HG02623 (cell line): ENCODE measurements around the gene NTNG1.

Experiments
- ATAC-seq: cut with Tn5 transposase; IDR thresholded peaks from one replicate; pipeline ENCODE4 v1.9.1; 2021; ENCODE audit warnings: moderate library complexity; ENCODE audit not compliant: unreplicated experiment

The NTNG1 gene

DNA sequence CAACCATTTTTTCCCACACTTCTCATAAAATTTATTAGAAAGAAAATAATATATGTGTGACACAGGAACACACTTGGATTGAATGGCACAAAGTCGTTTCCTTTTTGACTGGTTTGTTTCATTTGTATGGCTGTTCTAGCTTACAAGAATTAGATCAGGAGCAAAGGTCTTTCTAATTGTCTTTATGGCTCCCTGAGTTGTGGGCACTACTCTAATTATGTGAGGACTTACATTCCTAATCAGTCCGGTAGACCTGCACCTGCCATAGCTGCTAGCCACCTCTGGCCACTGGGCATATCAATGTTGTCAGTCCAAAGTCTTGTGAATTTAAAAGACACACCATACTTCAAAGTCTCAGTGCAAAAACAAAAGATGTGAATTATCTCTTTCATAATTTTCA lies 346.7 kb downstream of the NTNG1 start:
- no peak for ATAC-seq

DNA sequence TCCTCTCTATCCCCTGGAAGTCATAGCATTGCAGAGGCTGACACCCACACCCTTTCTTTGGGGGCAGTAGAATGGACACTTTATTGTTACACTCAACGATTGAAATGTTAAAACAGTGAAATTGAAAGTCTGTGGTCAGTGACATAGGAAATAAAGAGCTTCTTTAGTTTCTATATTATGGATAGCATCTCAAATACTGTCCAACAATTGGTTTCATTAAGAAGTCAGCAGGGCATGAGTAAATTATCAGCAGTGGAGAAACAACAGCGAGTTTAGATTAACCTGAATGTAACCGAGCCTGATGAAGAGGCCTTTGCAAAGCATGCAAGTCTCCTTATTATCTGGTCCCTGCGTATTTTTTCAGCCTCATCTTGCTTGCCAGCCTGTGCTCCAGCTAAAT lies 350.7 kb downstream of the NTNG1 start:
- ATAC-seq = no peak

DNA sequence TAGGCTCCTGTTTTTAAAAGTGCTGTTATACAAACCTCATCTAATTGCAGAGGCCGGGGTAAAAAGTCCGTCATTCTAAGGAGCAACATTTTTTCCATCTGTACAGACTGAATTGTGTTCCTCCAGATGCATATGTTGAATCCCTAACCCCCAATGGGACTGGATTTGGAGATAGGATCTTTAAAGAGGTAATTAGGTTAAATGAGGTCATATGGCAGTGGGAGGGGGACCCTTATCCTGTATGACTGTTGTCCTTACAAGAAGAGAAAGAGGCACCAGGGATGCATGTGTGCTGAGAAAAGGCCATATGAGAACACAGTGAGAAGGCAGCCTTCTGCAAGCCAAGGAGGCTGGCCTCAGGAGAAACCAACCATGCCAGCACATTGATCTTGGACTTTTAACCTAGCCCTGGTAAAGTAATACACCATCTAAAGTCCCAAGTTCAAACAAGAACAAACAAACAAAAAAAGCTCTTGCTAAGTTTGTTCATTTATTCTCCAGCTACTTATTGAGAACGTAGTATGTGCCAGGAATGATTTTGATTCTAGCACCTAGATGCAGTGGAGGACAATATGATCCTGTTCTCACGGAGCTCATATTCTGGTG lies 352.4 kb downstream of the NTNG1 start:
- ATAC-seq = no peak

DNA sequence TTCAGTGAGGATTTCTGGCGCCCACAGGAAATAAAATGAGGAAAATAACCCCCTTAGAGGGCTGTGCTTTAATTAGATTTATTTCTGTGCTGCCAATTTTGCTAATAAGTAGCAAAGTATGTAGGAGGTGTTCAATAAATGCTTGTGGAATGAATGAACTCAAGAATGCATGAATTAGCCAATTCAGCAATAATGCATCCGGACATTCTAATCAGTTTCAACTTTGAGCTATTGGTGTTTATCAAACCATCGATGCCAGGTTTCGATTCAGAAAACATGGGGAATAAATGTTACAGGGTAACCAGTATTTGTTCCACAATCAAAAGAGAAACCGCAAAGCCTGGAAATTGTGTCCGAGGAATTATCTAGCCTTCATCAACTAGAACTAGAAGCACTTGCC lies 353.2 kb downstream of the NTNG1 start:
- no peak for ATAC-seq

DNA sequence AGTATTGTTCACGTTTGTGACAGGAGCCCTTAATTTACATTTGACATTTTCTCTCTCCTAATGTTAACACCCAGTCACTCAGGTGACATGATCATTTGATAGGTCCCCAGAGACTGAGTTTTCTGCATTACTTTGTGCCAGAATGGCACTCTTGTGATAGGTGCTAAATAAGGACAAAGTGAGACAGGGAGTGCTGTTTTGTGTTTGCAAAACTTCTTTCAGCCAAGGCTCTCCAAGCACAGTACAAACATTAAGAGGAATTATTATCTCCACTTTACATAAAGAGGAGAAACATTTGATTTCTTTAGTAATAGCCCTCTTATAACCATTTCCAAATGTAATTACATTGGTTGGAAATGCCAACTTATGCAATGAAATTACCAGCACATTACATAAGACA lies 355.2 kb downstream of the NTNG1 start:
- no peak for ATAC-seq

DNA sequence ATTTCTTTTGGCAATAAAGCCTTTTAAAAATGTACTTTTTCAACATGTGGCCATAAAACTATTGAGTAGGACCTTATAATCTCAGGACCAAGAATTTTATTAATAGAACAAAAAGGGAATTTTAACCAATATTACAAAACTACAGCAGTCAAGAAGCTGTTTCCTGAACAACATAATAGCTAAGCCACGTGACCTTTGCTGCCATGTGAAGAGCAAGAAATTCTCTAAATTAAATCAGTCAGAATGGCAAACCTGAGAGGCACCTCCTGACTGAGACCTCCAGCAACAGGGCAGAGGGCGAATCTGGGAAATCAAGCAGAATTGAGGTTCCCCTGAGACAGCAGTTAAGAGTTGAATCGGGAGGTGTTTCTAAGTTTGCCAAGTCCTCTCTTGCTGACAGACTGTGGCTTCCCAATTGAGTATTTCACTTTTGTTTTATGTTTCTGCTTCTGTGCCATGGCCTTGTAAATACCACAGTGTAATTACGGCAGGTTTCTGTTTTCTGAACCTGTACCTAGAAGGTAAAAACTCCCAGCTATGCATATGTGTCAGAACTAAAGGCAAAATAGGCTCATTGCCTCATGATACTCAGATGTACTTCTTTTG lies 358.4 kb downstream of the NTNG1 start:
- ATAC-seq = peak; percentile 98

DNA sequence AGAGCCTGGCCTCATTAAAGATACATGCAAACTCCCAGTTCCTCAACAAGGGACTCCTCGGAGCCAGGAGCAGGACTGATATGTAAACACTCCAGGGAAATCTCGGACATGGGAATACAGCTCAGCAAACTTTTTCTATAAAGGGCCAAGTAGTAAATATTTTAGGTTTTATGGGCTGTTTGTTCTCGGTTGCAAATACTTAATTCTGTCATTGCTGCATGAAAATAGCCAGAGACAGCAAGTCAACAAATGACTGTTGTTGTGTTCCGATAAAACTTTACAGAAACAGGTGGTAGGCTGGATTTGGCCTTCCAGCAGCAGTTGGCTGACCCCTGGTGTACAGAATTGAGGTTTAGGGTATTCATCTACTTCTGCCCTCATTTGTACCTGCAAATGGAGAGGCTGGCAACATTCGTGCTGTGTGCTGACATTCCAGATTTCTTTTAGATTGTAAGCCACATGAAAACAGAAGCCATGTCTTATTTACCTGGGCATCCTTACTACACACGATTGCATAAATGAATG lies 360.3 kb downstream of the NTNG1 start:
- ATAC-seq = no peak

DNA sequence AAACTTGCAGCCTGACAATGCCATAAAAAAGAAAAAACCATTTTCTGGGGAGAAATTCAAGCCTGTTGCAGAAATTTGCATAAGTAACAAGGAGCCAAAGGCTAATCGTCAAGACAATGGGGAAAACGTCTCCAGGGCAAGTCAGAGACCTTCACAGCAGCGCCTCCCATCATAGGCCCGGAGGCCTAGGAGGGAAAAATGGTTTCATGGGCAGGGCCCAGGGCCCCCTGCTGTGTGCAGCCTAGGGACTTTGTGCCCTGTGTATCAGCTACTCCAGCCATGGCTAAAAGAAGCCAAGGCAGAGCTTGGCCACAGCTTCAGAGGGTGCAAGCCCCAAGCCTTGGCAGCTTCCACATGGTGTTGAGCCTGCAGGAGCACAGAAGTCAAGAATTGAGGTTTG lies 369.5 kb downstream of the NTNG1 start:
- ATAC-seq = no peak

DNA sequence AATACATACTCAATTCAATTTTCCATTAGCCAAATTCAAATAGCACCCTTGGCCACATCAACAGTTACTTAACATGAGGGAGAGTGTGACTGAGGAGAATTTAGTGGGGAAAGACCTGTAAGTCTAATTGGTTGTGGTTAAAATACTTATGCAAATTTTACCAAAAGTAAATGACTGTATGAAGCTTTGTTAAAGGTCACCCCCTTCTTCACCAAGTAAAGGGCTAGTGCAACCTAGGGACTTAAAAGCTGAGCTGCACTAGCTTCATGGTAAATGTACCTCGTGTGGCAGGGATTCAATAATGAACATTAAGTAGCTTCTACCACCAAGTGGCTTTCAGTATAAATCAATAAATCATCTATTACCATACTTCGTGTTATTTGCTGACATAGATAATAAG lies 372.0 kb downstream of the NTNG1 start:
- ATAC-seq = no peak

DNA sequence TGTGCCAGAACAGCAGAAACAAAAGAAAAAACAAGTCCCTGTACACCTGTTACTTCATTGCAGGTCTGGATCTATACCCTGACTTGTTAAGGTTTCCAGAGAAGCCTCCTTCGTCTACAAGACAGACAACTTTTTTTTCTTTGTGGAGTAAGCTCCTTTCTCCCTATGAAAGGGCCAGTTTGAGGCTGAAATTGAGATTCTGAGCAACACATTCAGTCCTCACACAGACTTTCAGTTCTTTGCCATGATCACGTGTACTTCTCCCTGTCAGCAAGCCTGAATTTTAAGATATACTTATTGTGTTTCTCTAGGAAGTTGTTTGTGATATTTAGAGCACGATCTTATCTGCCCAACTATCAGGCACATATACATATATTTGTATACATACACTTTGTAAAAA lies 374.0 kb downstream of the NTNG1 start:
- no peak for ATAC-seq

DNA sequence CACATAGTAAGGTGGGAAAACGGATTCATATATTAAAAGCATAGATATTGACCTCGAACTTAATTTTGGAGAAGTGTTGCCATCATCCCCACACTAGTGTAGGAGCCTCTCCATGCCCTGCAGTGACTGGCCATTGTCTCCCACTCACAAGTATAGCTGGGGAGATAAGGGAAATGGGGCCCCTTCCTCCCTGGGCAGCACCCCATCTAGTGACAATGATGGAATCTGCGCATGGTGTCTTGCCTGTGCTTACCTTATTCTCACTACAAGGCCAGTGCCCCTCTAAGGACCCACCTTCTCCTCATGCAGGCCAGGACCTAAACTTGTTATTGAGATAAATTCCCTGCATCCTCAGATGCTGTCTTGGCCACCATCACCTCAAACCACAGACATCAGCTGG lies 374.9 kb downstream of the NTNG1 start:
- no peak for ATAC-seq

DNA sequence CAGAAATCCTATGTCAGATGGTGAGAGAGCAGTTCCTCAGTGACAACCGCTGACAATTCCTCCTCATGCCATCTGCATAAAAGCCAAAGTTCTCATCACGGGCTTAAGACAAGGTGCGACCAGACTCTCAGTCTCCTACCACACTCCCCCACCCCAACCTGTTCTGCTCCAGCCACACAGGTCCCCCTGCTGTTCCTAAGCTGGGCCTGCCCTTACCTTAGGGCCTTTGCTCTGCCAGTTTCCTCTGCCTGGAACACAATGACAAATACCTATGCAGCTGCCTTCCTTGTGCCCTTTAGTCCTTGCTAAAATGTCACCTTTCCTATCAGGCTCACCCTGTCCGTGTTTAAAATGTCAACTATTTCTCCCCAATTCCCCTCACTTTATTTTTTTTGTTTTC lies 382.2 kb downstream of the NTNG1 start:
- no peak for ATAC-seq

DNA sequence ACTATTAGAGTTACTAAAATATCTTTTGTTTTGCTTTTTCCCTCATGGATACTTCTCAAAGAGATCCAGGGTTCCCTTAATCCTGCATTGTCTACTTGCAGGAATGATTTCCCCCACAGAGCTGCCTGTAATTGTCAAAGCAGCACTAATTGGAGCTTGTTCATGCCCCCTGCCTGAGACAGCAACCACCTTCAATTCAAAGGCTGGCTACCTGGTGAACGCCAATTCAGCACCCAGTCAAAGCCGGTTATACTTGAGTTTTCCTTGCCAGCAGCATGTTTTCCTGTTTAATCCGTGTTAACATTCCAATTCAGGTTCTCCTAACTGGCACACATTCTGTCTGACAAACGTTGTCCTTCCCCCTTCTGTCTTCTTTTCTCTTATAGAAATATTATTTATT lies 382.9 kb downstream of the NTNG1 start:
- ATAC-seq = no peak

DNA sequence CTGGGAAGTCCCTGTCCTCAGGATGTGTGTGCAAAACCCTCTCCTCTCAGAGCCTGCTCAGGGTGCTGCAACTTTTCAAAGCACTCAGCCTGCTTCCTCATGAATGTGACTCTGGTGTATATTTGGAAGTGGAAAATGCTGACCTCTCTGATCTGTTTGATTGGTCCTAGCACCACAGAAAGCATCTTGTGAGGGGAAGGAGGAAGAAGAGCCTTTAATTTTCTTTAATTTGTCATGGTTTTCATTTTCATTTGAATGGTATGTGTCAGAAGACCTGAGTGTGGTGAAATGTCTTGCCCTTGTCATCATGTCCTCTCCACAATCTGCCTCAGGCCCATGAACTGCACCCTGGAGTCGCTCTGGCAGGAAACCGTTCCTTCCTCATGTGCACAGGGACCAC lies 383.5 kb downstream of the NTNG1 start:
- ATAC-seq = no peak

DNA sequence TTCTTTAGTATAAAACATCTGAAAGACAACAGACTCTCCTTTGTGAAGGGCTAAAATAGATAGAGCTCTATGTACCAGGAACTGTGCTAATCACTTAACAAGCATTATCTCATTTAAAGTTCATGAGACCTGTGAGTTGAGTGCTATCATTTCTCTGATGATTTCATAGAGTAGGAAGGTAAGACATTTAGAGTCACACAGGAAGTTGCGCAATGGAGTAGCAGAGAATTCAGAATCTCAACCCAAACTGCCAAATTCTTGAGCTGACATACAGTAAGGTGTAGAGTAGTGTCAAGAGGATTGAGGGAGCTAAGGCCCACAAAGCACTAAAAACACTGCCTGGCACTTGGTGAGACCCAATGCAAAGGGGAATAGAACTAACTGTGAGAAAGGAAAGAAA lies 384.3 kb downstream of the NTNG1 start:
- no peak for ATAC-seq

DNA sequence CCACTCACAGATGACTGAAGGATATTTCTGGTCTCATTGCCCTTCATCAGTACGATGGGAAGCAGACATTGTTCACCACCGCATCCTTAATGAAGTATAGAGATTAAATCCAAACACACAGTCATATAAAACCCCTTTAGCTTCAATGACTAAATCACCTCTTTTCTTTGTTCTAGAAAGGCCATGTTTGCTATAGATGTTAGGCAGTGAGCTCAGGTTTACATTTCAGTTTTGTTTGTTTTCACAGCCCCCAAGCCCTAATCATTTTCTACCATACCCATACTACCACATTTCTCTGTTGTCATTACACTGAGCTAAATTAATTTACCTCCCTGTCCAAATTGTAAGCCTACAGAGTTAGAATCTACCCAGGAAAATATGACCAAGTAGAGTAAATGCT lies 385.1 kb downstream of the NTNG1 start:
- ATAC-seq = no peak

DNA sequence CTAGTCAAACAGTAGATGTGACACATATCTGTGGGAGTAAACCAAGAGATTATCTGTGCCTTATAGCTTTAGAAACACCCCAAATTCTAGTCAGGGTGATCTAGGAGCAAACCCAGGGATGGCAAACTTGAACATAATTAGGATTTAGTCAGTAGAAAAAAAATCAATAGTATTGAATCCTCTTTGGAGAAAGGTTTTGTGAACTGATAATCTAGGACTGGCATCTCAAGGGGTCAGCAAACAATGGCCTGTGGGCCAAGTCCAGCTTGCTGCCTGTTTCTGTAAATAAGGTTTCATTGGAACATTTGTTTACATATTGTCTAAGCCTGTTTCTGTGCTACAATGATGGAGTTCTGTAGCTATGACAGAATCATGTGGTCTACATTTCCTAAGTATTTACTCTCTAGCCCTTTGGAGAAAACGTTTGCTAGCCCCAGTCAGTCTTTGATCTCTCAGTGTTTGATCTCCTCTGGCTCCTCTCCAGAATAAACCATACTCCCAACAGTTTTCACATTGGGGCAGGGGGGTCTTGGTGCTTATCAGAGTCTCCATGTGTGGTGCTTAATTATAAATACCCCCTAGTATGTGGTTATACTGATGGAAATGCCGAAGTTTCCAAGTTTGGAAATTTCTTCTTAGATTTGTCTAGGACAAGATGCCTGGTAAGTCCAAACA lies 385.8 kb downstream of the NTNG1 start:
- ATAC-seq = no peak

DNA sequence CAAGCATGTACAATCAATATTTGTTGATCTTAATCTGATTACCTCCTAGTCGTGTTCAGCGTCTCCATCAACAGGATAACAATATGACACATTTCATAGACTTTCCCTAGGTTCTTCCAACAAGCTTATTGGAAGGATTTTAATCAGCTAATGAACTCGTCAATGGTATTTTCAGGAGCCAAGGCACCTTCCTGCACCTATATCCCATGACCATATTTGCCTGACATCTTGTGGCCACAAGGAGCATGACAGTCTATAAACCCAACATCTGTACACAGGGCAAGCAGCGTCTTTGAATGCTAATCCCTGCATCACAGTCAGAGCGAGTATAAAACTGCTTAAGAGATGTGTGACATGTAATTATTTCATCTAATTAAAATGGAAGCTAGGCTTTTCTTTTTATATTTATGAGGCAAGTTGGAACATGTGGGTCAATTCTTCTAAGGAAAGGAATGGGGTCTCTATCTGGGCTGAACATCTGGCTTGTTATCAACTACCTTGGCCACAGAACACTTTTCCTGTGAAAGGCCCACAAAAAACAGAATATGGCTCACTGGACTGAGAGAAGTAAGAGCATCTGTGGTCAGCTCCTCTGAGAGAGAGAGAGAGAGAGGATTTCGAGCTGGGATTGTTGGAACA lies 388.8 kb downstream of the NTNG1 start:
- ATAC-seq = peak; percentile 93

DNA sequence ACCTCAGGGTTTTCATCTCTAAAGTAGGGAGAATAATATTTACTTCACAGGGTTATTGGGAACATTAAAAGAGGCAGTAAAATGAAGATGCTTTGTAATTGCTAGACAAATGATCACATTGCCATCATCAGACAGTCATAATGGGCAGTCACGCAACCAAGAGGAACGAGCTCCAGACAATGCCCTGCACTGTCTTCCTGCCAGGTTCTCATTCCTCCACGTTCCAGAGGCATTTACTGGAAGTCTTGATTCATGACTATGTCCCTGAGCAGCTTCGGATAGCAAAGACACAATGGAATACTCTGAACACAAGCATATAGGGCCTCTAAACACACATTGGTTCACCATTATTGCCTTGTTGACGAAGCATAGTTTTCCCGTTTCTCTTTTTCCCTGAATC lies 389.7 kb downstream of the NTNG1 start:
- ATAC-seq = no peak

DNA sequence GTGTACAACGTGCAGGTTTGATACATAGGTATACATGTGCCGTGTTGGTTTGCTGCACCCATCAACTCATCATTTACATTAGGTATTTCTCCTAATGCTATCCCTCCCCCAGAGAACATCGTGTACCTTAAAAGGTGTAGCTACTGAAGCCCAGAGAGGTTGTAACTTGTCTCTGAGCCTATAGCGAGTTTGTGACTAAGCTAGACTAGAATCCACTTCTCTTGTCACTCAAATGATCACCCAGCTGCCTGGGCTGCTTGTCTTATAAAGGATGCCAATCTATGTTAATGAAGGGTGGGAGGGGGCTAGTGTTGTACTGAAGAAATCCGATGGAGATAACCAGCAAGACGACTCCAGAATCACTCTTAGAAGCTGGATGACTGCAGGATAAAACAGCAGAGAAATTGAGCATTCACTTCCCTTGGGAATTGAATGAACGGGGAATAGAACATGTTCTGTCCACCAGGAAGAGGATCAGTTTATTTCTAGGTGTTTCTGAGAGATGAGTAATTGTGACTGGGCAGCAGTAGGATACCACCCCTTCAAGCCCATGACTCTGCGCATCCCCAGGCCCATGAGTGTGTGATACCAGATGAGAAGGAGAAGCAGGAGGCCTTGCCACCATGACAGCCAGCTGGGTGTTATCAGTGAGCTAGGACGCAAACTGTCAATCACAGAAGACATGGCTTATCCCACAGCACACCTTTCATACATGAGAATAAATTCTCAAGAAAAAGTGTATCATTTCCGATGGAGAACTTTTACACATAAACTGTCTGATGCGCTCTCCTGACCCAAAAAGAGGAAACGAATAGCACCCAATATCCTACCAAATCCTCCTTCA lies 390.4 kb downstream of the NTNG1 start:
- ATAC-seq = no peak

DNA sequence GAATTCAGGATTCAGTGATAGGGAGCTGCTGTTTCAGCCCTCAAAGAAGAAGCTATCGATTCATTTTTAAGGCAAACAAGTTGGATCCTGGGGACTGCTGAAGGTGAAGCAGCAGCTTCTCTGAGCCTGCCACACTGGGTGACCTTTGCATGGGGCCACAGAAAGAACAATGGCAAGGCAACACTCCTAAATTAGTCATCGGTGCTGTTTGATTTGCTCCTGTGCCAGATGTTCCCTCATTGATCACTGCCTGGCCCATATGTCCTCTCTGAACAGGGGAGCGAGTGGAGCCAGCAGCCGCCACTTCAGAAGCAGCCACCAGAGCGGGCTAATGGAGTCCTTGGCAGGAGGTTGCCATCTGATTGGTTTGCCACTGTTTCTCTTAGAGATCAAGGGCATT lies 391.5 kb downstream of the NTNG1 start:
- no peak for ATAC-seq
